Skeletal muscle cell (primary cell): ENCODE measurements around the gene PIWIL4.
A peak's percentile ranks its signal among the peaks of the same experiment; 100 is the strongest.
"Not testable (repeated sequence)": the region's sequence is repeated elsewhere in the genome, so short reads cannot be mapped to it uniquely, and the experiment has no call there.

ENCODE experiments used
- DNase-seq: peaks from one replicate; pipeline ENCODE4 v3.0.0-alpha.2; 2010; ENCODE audit warnings: low read depth
- H3K4me3 ChIP-seq: 2 replicates; pipeline ENCODE4 v1.5.1; 2011; ENCODE audit warnings: low read depth, mild to moderate bottlenecking, control low read depth, low read length, moderate library complexity

Gene PIWIL4

GRCh38 chr11:94545264-94546161, 21.7 kb upstream of the PIWIL4 start:
- no peak for DNase-seq
- H3K4me3 ChIP-seq = peak overlapping the region; percentile 59

GRCh38 chr11:94546162-94546470, 21.1 kb upstream of the PIWIL4 start:
- no peak for DNase-seq
- H3K4me3 ChIP-seq = peak overlapping the region; percentile 59

- H3K4me3 ChIP-seq = peak overlapping the region; percentile 59
- no peak for DNase-seq
These were observed 20.3 kb upstream of the PIWIL4 start for GRCh38 chr11:94546886-94547285.

GRCh38 chr11:94549146-94549545, 18.0 kb upstream of the PIWIL4 start:
- no peak for DNase-seq

GRCh38 chr11:94550513-94550912, 16.7 kb upstream of the PIWIL4 start:
- no peak for DNase-seq
- no peak overlapping the region for H3K4me3 ChIP-seq

More at GRCh38 chr11:94549146-94549545, 18.0 kb upstream of the PIWIL4 start:
- no peak overlapping the region for H3K4me3 ChIP-seq

- H3K4me3 ChIP-seq = no peak overlapping the region
- DNase-seq = peak; percentile 39
These were observed 13.2 kb upstream of the PIWIL4 start for GRCh38 chr11:94553938-94554337.

DNA sequence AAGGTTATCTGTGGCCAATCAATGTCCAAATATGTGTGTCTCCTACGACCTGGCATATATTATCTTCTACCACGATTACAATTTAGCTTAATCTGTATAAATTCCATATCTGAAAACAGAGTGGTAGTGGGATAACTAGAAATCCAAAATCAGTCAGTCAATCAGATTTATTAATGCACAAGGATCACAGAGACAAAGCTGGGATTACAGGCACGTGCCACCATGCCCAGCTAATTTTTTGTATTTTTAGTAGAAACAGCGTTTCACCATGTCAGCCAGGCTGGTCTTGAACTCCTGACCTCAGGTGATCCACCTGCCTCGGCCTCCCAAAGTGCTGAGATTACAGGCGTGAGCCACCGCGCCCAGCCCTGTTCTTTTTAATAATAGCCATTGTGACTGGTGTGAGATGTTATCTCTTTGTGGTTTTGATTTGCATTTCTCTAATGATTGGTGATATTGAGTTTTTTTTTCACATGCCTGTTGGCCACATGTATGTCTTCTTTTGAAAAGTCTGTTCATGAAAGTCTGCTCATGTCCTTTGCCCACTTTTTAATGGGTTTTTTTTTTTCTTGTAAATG, 11.3 kb upstream of the PIWIL4 start:
- DNase-seq, H3K4me3 ChIP-seq: not testable (repeated sequence)

DNA sequence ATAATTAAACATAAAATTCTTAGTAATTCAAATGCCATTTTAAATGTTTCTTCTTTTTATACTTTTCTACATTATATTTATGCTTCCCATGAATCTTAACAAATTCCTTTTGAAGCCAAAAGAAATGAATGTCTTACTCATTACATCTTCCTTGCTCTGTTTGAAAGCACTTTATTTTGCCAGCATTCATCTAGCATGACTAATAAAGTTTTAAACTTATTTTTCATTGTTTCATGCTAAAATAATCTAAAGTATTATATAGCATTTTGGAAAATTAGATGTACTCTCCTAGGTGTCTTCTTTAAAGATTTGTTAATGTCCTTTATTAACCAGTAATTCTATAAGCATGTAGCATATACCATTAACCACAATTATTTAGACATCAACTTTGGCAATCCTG, 9.7 kb upstream of the PIWIL4 start:
- H3K4me3 ChIP-seq = no peak overlapping the region
- DNase-seq = no peak

DNA sequence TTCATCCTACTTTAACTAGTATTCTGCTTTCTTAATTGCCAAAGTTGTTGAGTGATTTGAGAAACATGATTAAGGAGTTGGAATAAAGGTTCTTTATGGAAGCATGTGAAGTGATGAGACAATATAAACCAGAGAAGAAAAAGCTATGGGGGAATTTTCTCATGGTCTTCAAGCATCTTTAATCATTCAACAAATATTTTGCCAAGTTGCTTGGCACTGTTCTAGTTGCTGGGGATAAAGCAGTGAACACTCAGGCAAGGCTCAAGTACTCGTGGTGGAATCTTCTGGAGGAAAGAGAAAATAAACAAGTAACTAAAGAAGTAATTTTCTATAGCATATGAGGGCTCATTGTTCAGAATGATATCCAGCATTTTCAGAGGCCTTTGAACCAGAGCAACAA, 9.2 kb upstream of the PIWIL4 start:
- no peak for DNase-seq
- H3K4me3 ChIP-seq = no peak overlapping the region

DNA sequence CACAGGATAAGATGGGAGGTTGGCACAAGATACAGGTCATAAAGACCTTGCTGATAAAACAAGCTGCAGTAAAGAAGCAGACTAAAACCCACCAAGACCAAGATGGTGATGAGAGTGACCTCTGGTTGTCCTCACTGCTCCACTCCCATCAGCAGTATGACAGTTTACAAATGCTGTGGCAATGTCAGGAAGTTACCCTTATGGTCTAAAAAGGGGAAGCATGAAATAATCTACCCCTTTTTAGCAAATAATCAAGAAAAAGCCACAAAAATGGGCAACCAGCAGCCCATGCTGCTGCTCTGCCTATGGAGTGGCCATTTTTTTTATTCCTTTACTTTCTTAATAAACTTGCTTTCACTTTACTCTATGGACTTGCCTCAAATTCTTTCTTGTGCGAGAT, 8.7 kb upstream of the PIWIL4 start:
- no peak for DNase-seq
- H3K4me3 ChIP-seq = no peak overlapping the region

DNA sequence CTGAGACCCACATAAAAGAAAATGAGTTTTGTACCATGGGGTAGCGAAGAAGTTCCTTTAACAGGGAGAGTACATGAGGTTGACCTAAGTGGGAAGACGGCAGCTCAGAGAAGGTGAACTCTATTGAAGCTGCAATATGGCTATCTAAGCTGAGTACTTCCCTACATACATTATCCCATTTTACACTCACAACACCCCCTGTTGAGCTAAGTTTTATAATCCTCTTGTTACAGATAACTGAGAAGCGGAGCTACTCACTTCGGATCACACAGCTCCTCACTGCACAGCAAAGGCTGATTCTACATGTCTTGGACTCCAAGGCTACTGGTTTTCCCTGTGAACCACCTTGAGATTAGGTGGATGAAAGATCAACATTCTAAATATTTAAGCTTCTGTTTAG, 8.2 kb upstream of the PIWIL4 start:
- H3K4me3 ChIP-seq = no peak overlapping the region
- no peak for DNase-seq

GRCh38 chr11:94559361-94559760, 7.8 kb upstream of the PIWIL4 start:
- DNase-seq = no peak
- no peak overlapping the region for H3K4me3 ChIP-seq

DNA sequence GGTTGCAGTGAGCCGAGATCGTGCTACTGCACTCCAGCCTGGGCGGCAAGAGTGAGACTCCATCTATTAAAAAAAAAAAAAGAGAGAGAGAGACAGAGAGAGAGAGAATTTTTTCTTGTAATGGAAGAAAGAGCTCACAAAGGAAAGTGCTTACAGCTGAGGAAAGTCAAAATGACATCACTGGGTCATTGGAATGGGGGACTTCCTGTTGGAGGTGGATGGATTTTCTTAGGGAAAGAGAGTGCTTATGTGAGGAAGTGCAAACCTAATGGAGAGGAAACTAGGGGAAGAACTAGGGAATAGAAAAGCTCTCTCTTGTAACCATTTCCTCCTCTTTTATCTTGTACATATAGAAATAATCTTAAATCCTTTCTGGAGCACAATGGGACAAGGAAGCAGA, 6.3 kb upstream of the PIWIL4 start:
- no peak for DNase-seq
- H3K4me3 ChIP-seq = no peak overlapping the region

DNA sequence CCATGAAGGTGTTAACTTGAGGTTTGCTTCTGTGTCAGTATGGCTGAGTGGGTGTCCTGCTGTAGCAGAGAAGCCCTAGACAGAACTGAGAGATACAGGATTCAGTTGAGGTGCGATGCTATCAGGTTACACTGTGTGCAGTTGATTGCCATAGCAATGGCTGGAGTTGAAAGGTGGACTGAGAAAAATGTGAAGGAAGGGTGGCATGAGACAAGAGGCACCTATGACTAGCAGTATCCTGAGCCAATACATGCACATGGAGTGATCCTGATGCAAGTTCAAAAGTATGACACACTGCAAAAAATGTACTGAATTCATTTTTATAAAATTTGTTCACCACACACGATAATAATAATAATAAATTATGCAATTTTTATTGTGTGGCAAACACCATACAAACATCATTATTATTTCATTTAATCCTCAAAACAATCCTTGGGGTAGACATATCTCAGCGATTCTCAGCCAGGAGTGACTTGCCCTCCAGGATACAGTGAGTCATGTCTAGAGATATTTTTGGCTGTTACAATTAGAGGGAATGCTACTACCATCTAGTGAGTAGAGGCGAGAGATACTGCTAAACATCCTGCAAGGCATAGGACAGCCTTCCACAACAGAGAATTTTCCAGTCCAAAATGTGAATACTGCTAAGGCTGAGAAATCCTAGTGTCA, 3.9 kb upstream of the PIWIL4 start:
- DNase-seq = no peak
- H3K4me3 ChIP-seq = no peak overlapping the region

DNA sequence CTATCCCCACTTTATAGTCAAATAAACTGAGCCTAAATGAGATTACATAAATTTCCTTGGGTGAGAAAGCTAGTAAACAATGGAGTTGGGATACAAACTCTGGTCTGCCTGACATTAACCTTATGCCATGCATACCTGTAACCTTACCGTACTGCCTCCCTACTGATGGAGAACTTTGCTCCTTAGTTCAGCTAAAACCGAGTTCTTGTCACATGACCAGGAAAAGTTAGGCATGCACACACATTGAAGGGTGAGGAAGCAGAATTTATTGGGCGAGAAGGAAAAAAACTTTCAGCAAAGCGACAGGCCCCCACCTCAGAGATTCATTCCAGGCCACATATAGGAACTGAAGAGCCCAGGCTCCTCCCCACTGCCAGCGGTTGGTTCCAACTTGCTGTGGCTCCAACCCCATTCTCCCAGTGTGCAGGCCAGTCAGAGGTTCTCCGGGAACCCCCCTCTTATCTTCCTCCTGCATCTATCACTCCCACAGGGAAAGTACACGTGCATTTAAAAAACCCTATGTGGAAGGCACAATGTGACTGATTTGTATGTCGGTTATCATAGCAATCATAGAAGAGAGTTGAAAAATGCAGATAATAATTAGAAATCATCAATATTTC, 3.2 kb upstream of the PIWIL4 start:
- H3K4me3 ChIP-seq = no peak overlapping the region
- no peak for DNase-seq

GRCh38 chr11:94568200-94568599, 1.0 kb downstream of the PIWIL4 start:
- DNase-seq = no peak
- H3K4me3 ChIP-seq = no peak overlapping the region

DNA sequence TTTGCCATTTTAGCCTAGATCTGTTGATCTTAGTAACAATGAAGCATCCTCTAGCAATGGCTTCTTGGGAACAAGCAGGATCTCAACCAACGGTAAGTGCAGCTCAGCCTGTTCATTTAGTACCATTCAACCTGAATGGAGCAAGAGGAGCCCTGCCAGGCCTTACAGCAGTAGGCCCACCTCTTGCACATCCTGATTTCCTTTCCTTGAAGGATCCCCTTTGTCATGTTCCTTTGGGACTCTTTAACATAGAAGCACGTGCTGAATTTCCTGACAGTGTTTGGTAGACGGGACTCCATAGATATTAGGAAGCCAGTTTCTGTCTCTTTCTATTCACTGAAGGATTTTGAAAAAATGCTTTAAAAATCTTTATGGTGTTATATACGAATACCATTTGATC, 1.5 kb downstream of the PIWIL4 start:
- H3K4me3 ChIP-seq = no peak overlapping the region
- no peak for DNase-seq

- not testable (repeated sequence) for DNase-seq, H3K4me3 ChIP-seq
These were observed 5.8 kb downstream of the PIWIL4 start for GRCh38 chr11:94572975-94573374.

GRCh38 chr11:94574193-94574961, 7.2 kb downstream of the PIWIL4 start:
- no peak overlapping the region for H3K4me3 ChIP-seq
- DNase-seq = peak; percentile 50

DNA sequence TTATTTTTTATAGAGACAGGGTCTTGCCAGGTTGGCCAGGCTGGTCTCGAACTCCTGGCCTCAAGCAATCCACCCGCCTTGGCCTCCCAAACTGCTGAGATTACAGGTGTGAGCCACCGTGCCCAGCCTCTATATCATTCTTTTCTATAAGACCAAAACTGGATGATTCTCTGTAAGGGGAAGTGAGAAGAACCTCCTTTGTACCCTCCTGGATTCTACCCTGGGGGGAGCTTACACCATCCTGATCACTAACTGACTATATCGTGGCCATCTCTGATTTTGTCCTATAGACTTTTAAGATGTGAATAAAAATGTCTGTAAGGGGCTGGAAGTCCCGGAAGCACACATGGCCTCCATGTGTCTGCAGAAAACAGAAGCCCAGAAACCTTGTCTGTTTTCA, 9.1 kb downstream of the PIWIL4 start:
- no peak overlapping the region for H3K4me3 ChIP-seq
- DNase-seq = no peak
